ENCODE data around the gene LIMS1. TPM values are rescaled to one million over a fixed set of nuclear protein-coding genes. Genes with fewer than 3 reads are reported as not detected.
A peak's percentile ranks its signal among the peaks of the same experiment; 100 is the strongest.

The LIMS1 gene
- total RNA-seq, 4 donors from 2014 or later: 37.4 to 357 (median 112) TPM

DNA sequence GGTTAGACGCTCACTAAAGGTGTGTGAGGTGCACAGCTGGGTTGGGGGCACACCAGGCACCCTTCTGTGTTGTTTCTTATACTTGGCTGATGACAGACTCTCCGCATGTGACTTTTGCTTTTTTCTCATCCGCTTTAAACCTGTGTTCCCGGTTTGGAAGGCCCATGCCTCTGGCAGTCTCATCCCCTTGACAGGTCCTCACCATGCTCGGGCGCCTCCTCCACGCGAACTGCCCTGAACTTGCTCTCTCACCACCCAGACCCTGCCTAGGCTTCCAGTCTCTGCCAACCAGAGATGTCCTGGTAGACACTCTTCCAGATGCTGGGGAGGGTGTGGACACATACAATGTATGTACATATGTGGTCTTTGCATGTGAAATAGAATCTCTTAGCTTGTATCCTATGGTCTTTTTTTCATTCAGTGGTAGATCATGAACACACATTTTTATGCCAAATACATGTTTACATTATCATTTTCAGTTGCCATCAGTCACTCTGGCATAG is 79.8 kb downstream of the LIMS1 start:
- H3K27ac ChIP-seq: peak overlapping the region in 1 of 2 donors; percentile 31

GRCh38 chr2:108614659-108615058 is 80.4 kb downstream of the LIMS1 start:
- Histone ChIP-seq H3K4me3 (no peak overlapping the region), H3K4me1 (peaks cover 7 to 17% of the 10 kb centered on the region in 2 donors), H3K27ac (no peak overlapping the region), H3K9me3 (no peaks in the 10 kb centered on the region), H3K36me3 (no peaks in the 10 kb centered on the region), H3K27me3 (no peaks in the 10 kb centered on the region)
- DNase-seq: no peak
- intact Hi-C loops (cut with DNase I; ENCODE audit: low total_unique reads): no loop called here
- TF ChIP-seq POLR2A (IDR thresholded peaks at IDR 0.05): no peak
- TF ChIP-seq, protein P1, sequence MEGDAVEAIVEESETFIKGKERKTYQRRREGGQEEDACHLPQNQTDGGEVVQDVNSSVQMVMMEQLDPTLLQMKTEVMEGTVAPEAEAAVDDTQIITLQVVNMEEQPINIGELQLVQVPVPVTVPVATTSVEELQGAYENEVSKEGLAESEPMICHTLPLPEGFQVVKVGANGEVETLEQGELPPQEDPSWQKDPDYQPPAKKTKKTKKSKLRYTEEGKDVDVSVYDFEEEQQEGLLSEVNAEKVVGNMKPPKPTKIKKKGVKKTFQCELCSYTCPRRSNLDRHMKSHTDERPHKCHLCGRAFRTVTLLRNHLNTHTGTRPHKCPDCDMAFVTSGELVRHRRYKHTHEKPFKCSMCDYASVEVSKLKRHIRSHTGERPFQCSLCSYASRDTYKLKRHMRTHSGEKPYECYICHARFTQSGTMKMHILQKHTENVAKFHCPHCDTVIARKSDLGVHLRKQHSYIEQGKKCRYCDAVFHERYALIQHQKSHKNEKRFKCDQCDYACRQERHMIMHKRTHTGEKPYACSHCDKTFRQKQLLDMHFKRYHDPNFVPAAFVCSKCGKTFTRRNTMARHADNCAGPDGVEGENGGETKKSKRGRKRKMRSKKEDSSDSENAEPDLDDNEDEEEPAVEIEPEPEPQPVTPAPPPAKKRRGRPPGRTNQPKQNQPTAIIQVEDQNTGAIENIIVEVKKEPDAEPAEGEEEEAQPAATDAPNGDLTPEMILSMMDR (IDR thresholded peaks at IDR 0.05): no peak

More for the DNA sequence above, 79.8 kb downstream of the LIMS1 start:
- Histone ChIP-seq H3K36me3 (no peaks in the 10 kb centered on the region), H3K27me3 (no peaks in the 10 kb centered on the region), H3K4me3 (no peak overlapping the region), H3K4me1 (peaks cover 7 to 15% of the 10 kb centered on the region in 2 donors), H3K9me3 (no peaks in the 10 kb centered on the region)
- TF ChIP-seq POLR2A (IDR thresholded peaks at IDR 0.05): no peak
- TF ChIP-seq, protein P1 (IDR thresholded peaks at IDR 0.05): no peak
- no peak for DNase-seq
- intact Hi-C loops (cut with DNase I; ENCODE audit: low total_unique reads): no loop called here

- Histone ChIP-seq H3K27me3 (no peaks in the 10 kb centered on the region), H3K4me1 (peaks cover 7 to 17% of the 10 kb centered on the region in 2 donors), H3K9me3 (no peaks in the 10 kb centered on the region), H3K36me3 (no peaks in the 10 kb centered on the region), H3K4me3 (no peak overlapping the region), H3K27ac (no peak overlapping the region)
- intact Hi-C loops (cut with DNase I; ENCODE audit: low total_unique reads): no loop called here
- no peak for TF ChIP-seq POLR2A (IDR thresholded peaks at IDR 0.05)
- TF ChIP-seq, protein P1 (IDR thresholded peaks at IDR 0.05): no peak
- DNase-seq: no peak
Measured at GRCh38 chr2:108615480-108616090, 81.3 kb downstream of the LIMS1 start.

- Histone ChIP-seq H3K4me3 (no peak overlapping the region), H3K27me3 (no peaks in the 10 kb centered on the region), H3K27ac (peak overlapping the region in 1 of 2 donors; percentile 53), H3K4me1 (peaks cover 7 to 17% of the 10 kb centered on the region in 2 donors), H3K36me3 (no peaks in the 10 kb centered on the region), H3K9me3 (no peaks in the 10 kb centered on the region)
- DNase-seq: no peak
- no peak for TF ChIP-seq POLR2A (IDR thresholded peaks at IDR 0.05)
- TF ChIP-seq, protein P1 (IDR thresholded peaks at IDR 0.05): no peak
- intact Hi-C loops (cut with DNase I; ENCODE audit: low total_unique reads): no loop called here
Measured at GRCh38 chr2:108616318-108616717, 82.0 kb downstream of the LIMS1 start.

DNA sequence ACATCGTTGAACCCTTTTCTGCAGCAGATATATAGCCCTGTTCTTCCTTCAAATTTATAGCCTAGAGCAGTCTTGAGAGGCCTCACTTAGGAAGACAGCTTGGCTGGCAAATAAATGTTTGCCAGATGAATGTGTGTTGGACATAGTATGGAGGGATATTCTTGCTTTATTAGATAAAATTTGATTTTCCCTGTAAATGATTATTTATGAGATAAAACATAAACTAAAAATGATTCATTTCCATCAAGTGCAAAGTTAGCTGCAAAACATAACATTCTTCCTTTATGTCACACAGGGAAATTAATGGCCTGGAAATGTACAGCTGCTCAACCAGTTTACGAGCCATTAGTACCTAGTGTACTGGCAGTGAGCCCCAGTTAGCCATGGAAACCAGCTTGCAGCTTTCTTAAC is 82.5 kb downstream of the LIMS1 start:
- peaks cover 7 to 17% of the 10 kb centered on the region in 2 donors for H3K4me1 ChIP-seq
- H3K4me3 ChIP-seq: no peak overlapping the region
- no peak for DNase-seq
- H3K27ac ChIP-seq: peak overlapping the region in 1 of 2 donors; percentile 53
- intact Hi-C loops (cut with DNase I; ENCODE audit: low total_unique reads): no loop called here
- no peaks in the 10 kb centered on the region for H3K9me3 ChIP-seq
- no peaks in the 10 kb centered on the region for H3K36me3 ChIP-seq
- H3K27me3 ChIP-seq: no peaks in the 10 kb centered on the region
- TF ChIP-seq POLR2A (IDR thresholded peaks at IDR 0.05): no peak
- TF ChIP-seq, protein P1 (IDR thresholded peaks at IDR 0.05): no peak
